Activated gamma-delta T cell treated with anti-CD3 and anti-CD28 coated beads, Interleukin-2, amount 50 U/mL, for 16 hours (primary cell): ENCODE data around the gene LRRC7.
"Not testable (repeated sequence)": the region's sequence is repeated elsewhere in the genome, so short reads cannot be mapped to it uniquely, and the experiment has no call there.

ENCODE experiments used
- DNase-seq: peaks from one replicate; pipeline ENCODE4 v3.0.0-alpha.2; 2020; ENCODE audit warnings: low read depth

The LRRC7 gene

GRCh38 chr1:69697340-69697739 lies 129.6 kb downstream of the LRRC7 start:
- no peak for DNase-seq

- DNase-seq: no peak
Measured at GRCh38 chr1:69700770-69701169, 133.0 kb downstream of the LRRC7 start.

- DNase-seq: no peak
Measured at GRCh38 chr1:69702085-69702484, 134.4 kb downstream of the LRRC7 start.

GRCh38 chr1:69706473-69706872 lies 138.8 kb downstream of the LRRC7 start:
- no peak for DNase-seq

- no peak for DNase-seq
Measured at GRCh38 chr1:69707103-69707502, 139.4 kb downstream of the LRRC7 start.

GRCh38 chr1:69710484-69711189 lies 142.9 kb downstream of the LRRC7 start:
- no peak for DNase-seq

GRCh38 chr1:69711190-69711930 lies 143.6 kb downstream of the LRRC7 start:
- no peak for DNase-seq

- DNase-seq: not testable (repeated sequence)
Measured at GRCh38 chr1:69717834-69718233, 150.1 kb downstream of the LRRC7 start.

- no peak for DNase-seq
Measured at GRCh38 chr1:69728206-69728605, 160.5 kb downstream of the LRRC7 start.

- no peak for DNase-seq
Measured at GRCh38 chr1:69733061-69733460, 165.3 kb downstream of the LRRC7 start.

GRCh38 chr1:69737527-69738185 lies 169.9 kb downstream of the LRRC7 start:
- DNase-seq: no peak

- no peak for DNase-seq
Measured at GRCh38 chr1:69738458-69739250, 170.9 kb downstream of the LRRC7 start.

GRCh38 chr1:69739251-69739605 lies 171.5 kb downstream of the LRRC7 start:
- no peak for DNase-seq

GRCh38 chr1:69743146-69743545 lies 175.4 kb downstream of the LRRC7 start:
- no peak for DNase-seq

- DNase-seq: no peak
Measured at GRCh38 chr1:69744381-69744780, 176.7 kb downstream of the LRRC7 start.

GRCh38 chr1:69747207-69747606 lies 179.5 kb downstream of the LRRC7 start:
- no peak for DNase-seq

- DNase-seq: no peak
Measured at GRCh38 chr1:69750638-69751037, 182.9 kb downstream of the LRRC7 start.

GRCh38 chr1:69752831-69753230 lies 185.1 kb downstream of the LRRC7 start:
- DNase-seq: no peak

- no peak for DNase-seq
Measured at GRCh38 chr1:69754521-69754920, 186.8 kb downstream of the LRRC7 start.

- no peak for DNase-seq
Measured at GRCh38 chr1:69755647-69756046, 187.9 kb downstream of the LRRC7 start.

GRCh38 chr1:69765951-69766350 lies 198.2 kb downstream of the LRRC7 start:
- DNase-seq: no peak

- no peak for DNase-seq
Measured at GRCh38 chr1:69766431-69767180, 198.9 kb downstream of the LRRC7 start.
